Upper lobe of left lung (tissue), 6 donors: ENCODE measurements around the gene HOGA1. TPM values are rescaled to one million over a fixed set of nuclear protein-coding genes. Genes with fewer than 3 reads are reported as not detected.

Source experiments
- ATAC-seq, 2 donors: fragments of 200-7000 bp; cut with Tn5 transposase; one replicate each; pipeline ENCODE4 v1.9.1; 2022; ENCODE audit warnings: mild to moderate bottlenecking in 2 of 2, moderate library complexity in 2 of 2; ENCODE audit not compliant: low FRiP score in 2 of 2
- DNase-seq, 2 donors: peaks; one replicate each; pipeline ENCODE4 v3.0.0-alpha.2; 2019 to 2020
- H3K27ac ChIP-seq, 4 donors: fragments of 200-600 bp; sonication (generic); one replicate each; pipeline ENCODE4 v1.5.1; 2016 to 2019
- H3K27me3 ChIP-seq, 4 donors: fragments of 200-600 bp; sonication (generic); one replicate each; pipeline ENCODE4 v1.5.1; 2017 to 2019
- H3K36me3 ChIP-seq, 4 donors: fragments of 200-600 bp; sonication (generic); one replicate each; pipeline ENCODE4 v1.5.1; 2016 to 2019
- H3K4me1 ChIP-seq, 4 donors: fragments of 200-600 bp; sonication (generic); one replicate each; pipeline ENCODE4 v1.5.1; 2018 to 2019
- H3K4me3 ChIP-seq, 4 donors: fragments of 200-600 bp; sonication (generic); one replicate each; pipeline ENCODE4 v1.5.1; 2017 to 2019; ENCODE audit warnings: mild to moderate bottlenecking in 2 of 4, moderate library complexity in 1 of 4
- H3K9me3 ChIP-seq, 4 donors: fragments of 200-600 bp; sonication (generic); one replicate each; pipeline ENCODE4 v1.5.1; 2018 to 2019
- CTCF ChIP-seq, 6 experiments: fragments of 450-650 bp in 4 of 6; fragments of 200-600 bp in 2 of 6; sonication (generic) in 2 of 6; IDR thresholded peaks; one replicate each; pipeline ENCODE4 v1.5.1; 2016 to 2019; ENCODE audit warnings: antibody characterized with exemption in 6 of 6
- EP300 ChIP-seq, 4 donors: sonication (generic); formaldehyde crosslinking; IDR thresholded peaks; one replicate each; pipeline ENCODE4 v1.5.1; 2017; ENCODE audit warnings: antibody characterized with exemption in 4 of 4, control low read depth in 2 of 4
- POLR2A ChIP-seq, 4 donors: fragments of 450-650 bp; IDR thresholded peaks; one replicate each; pipeline ENCODE4 v1.5.1; 2016 to 2017; ENCODE audit warnings: antibody characterized with exemption in 4 of 4, mild to moderate bottlenecking in 2 of 4
- POLR2AphosphoS5 ChIP-seq, 2 donors: sonication (generic); formaldehyde crosslinking; IDR thresholded peaks; one replicate each; pipeline ENCODE4 v1.5.1; 2017; ENCODE audit warnings: antibody characterized with exemption in 2 of 2
- WGBS, 2 donors: methylation state at CpG; one replicate each; pipeline ENCODE4 v1.1.5; 2017 to 2018; 5-methylcytosine and 5-hydroxymethylcytosine counted together
- total RNA-seq, 6 donors: library from RNA; depleted of rRNA in 4 of 6; stranded (reverse); fragments of >200 nt in 4 of 6; gene quantifications; one replicate each; pipeline versions ENCODE4 v1.1.0 to v1.2.1, GENCODE V29; 2016 to 2021
- donor health status: DM: no; HTN: no; CAD: no; lungs with moderate emphysema.
- donor health status: DM: no; HTN: yes; CAD: no; lungs with severe emphysema.

The HOGA1 gene
- total RNA-seq, 6 donors from 2014 or later = 0.39 to 4.2 (median 1.9) TPM

GRCh38 chr10:97567891-97568290 lies 16.3 kb upstream of the HOGA1 start:
- Histone ChIP-seq H3K4me1 (peaks cover 3 to 10% (median 9%) of the 10 kb centered on the region in 4 donors), H3K27me3 (no peaks in the 10 kb centered on the region), H3K4me3 (no peak overlapping the region), H3K36me3 (peaks cover 20 to 39% (median 28%) of the 10 kb centered on the region in 4 donors), H3K27ac (no peak overlapping the region), H3K9me3 (no peaks in the 10 kb centered on the region)
- TF ChIP-seq POLR2A (IDR thresholded peaks at IDR 0.05) = no peak
- TF ChIP-seq EP300 (IDR thresholded peaks at IDR 0.05) = no peak
- no peak for TF ChIP-seq CTCF (IDR thresholded peaks at IDR 0.05)
- TF ChIP-seq POLR2AphosphoS5 (IDR thresholded peaks at IDR 0.05) = no peak
- 89 to 93% methylated on average over 14 to 15 of the region's 15 CpGs for WGBS, 2 donors
- DNase-seq (no peak), ATAC-seq (no peak)

- DNase-seq (peak in 1 of 2 donors; percentile 66), ATAC-seq (no peak)
- H3K27me3 ChIP-seq = no peaks in the 10 kb centered on the region
- H3K4me1 ChIP-seq = peaks cover 3 to 20% (median 9%) of the 10 kb centered on the region in 4 donors
- H3K4me3 ChIP-seq = no peak overlapping the region
- H3K36me3 ChIP-seq = peaks cover 20 to 39% (median 28%) of the 10 kb centered on the region in 4 donors
- no peaks in the 10 kb centered on the region for H3K9me3 ChIP-seq
- 90 to 95% methylated on average over 6 to 33 of the region's 33 CpGs for whole genome bisulfite sequencing, 2 donors
- H3K27ac ChIP-seq = peak overlapping the region in 2 of 4 donors; percentile 42 to 45
- no peak for TF ChIP-seq CTCF (IDR thresholded peaks at IDR 0.05)
- TF ChIP-seq EP300 (IDR thresholded peaks at IDR 0.05) = no peak
- no peak for TF ChIP-seq POLR2A (IDR thresholded peaks at IDR 0.05)
- TF ChIP-seq POLR2AphosphoS5 (IDR thresholded peaks at IDR 0.05) = no peak
Observed at GRCh38 chr10:97570146-97570788, 13.9 kb upstream of the HOGA1 start.

GRCh38 chr10:97570789-97571471 lies 13.3 kb upstream of the HOGA1 start:
- ATAC-seq (no peak), DNase-seq (no peak)
- Histone ChIP-seq H3K36me3 (peaks cover 20 to 39% (median 28%) of the 10 kb centered on the region in 4 donors), H3K27me3 (no peaks in the 10 kb centered on the region), H3K27ac (peak overlapping the region in 3 of 4 donors; percentile 15 to 45 (median 42)), H3K4me1 (peaks cover 3 to 20% (median 9%) of the 10 kb centered on the region in 4 donors), H3K4me3 (no peak overlapping the region), H3K9me3 (no peaks in the 10 kb centered on the region)
- no peak for TF ChIP-seq POLR2A (IDR thresholded peaks at IDR 0.05)
- TF ChIP-seq POLR2AphosphoS5 (IDR thresholded peaks at IDR 0.05) = no peak
- no peak for TF ChIP-seq CTCF (IDR thresholded peaks at IDR 0.05)
- no peak for TF ChIP-seq EP300 (IDR thresholded peaks at IDR 0.05)
- 88% methylated on average over 5 of the region's 5 CpGs; no CpG with 5 or more reads in 1 of the 2 donors for WGBS, 2 donors

- DNase-seq = no peak
- Histone ChIP-seq H3K4me1 (peaks cover 3 to 20% (median 9%) of the 10 kb centered on the region in 4 donors), H3K36me3 (peaks cover 20 to 39% (median 28%) of the 10 kb centered on the region in 4 donors), H3K4me3 (no peak overlapping the region), H3K9me3 (no peaks in the 10 kb centered on the region), H3K27me3 (no peaks in the 10 kb centered on the region), H3K27ac (peak overlapping the region; percentile 63 to 66 (median 65))
- peak in 1 of 2 donors; percentile 4 for ATAC-seq
- TF ChIP-seq EP300 (IDR thresholded peaks at IDR 0.05) (no peak), POLR2AphosphoS5 (IDR thresholded peaks at IDR 0.05) (no peak), CTCF (IDR thresholded peaks at IDR 0.05) (no peak), POLR2A (IDR thresholded peaks at IDR 0.05) (no peak)
- WGBS, 2 donors = 86 to 90% methylated on average over 2 to 3 of the region's 3 CpGs
Observed at GRCh38 chr10:97571622-97572021, 12.6 kb upstream of the HOGA1 start.
